NOMO-1 treated with DMSO at 0.1 percent for 48 hours (cell line): ENCODE results near the gene ZNF391.
"Not testable (repeated sequence)": the region's sequence is repeated elsewhere in the genome, so short reads cannot be mapped to it uniquely, and the experiment has no call there.

Experiments
- DNase-seq: peaks from one replicate; lab custom pipeline; 2025; ENCODE audit not compliant: unreplicated experiment; lab: John Stamatoyannopoulos, UW

Gene ZNF391

GRCh38 chr6:27388293-27389197 lies at the start of gene ZNF391:
Gene ZNF391, plus strand, starts transcription at chr6:27388759. Its CDS starts 11,612 bp downstream, at chr6:27400371.
- DNase-seq, result peak; percentile 57

DNA sequence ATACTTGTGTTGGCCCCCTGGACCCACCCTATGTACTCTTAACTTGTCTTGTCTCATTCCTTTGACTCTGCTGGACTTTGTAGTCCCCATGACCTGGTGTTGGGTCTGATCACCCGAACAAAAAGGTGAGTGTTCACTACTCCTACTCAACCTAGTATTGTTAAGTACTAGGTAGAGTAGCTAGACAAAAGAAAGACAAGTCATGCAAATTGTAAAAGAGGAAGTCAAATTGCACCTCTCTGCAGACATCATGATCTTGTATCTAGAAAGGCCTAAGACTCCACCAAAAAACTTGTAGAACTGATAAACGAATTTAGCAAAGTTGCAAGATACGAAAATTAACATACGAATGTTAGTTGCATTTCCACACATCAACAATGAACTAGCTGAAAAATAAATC lies 35.7 kb upstream of the ZNF391 start:
- no peak for DNase-seq

DNA sequence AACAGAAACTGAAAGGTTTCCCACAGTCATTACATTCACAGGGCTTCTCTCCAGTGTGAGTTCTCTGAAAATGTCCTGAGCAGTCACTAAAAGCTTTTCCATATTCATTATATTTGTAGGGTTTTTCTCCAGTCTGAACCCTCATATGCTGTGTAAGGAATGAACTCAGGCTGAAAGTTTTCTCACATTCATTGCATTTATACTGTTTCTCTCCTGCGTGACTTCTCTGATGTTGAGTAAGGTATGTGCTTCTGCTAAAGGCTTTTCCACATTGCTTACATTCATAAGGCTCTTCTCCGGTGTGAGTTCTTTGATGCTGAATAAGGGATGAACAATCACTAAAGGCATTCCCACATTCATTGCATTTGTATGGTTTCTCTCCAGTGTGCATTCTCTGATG lies 29.8 kb upstream of the ZNF391 start:
- DNase-seq, result no peak

GRCh38 chr6:27359231-27359630 lies 29.3 kb upstream of the ZNF391 start:
- DNase-seq, result no peak

- no peak for DNase-seq
These were observed 20.4 kb upstream of the ZNF391 start for GRCh38 chr6:27368202-27368601.

DNA sequence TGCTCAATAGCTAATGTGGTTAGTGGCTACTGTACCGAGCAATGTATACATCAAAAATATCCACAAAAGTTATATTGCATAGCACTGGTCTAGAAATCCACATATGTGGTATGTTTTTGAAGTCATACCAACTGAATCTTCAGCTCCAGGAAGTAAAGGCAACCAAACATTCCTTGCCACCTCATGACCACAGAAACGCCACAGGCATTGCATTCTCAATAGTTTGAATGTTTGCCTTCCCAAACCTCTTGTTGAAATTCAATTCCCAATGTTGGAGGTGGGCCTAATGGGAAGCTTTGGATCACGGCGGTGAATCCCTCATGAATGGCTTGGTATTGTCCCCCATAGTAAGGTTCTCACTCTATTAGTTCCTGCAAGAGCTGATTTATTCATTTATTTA lies 18.2 kb upstream of the ZNF391 start:
- DNase-seq, result no peak

GRCh38 chr6:27374824-27375612 lies 13.5 kb upstream of the ZNF391 start:
- no peak for DNase-seq

DNA sequence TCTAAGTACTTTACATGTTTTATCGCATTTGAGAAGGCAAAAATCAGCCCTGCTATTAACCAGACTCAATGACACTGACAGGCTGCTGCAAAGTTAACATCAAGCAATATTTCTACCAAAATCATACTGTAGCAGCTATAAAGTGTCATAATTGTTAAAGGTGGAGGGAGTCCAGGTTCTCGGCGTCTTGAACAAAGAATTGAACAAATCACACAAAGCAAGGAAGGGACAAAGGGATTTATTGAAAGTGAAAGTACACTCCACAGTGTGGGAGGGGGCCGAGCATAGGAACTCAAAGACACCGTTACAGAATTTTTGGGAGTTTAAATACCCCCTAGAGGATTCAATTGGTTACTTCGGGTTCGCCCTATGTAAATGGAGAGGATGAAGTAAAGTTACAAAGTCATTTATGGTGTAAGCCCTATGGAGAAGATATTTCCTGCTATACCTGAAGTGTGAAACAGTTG lies 12.9 kb upstream of the ZNF391 start:
- DNase-seq, result no peak

DNA sequence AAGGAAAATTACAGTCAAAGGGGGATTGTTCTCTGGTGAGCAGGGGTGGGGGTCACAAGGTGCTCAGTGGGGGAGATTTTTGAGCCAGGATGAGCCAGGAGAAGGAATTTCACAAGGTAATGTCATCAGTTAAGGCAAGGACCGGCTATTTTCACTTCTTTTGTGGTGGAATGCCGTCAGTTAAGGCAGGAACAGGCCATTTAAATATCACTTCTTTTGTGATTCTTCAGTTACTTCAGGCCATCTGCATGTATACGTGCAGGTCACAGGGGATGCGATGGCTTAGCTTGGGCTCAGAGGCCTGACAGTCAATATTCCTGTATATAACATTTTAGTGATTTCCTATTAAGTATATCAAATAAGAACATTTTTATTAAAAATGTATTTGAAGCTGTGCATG lies 10.2 kb upstream of the ZNF391 start:
- not testable (repeated sequence) for DNase-seq

GRCh38 chr6:27381001-27381400 lies 7.6 kb upstream of the ZNF391 start:
- DNase-seq, result not testable (repeated sequence)

DNA sequence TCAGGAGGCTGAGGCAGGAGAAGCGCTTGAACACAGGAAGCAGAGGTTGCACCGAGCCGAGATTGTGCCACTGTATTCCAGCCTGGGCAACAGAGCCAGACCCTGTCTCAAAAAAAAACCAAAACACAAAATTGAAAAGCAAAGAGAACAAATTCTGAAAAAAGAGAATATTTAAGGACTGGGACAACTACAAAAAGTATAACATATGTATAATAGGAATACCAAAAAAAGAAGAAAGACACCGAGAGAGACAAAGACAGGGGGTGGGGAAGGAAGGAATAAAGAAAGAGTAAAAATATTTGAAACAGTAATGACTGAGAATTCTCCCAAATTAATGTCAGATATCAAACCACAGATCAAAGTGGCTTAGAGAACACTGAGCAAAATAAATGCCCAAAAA lies 5.5 kb upstream of the ZNF391 start:
- DNase-seq, result no peak

DNA sequence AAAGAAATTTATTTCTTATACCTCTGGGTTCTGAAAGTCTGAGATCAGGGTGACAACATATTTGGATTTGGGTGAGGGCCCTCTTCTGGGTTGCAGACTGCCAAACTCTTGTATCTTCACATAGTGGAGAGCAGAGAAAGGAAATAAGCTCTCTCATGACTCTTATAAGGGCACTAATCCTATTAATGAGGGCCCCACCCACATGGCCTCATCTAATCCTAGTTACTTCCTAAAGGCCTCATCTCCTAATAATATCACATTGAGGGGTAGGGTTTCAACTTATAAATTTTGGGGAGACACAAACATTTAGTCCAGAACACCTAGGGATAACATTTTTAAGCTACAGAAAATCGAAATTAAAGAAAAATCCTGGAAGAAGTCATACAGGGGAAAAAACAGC lies 5.1 kb upstream of the ZNF391 start:
- no peak for DNase-seq

DNA sequence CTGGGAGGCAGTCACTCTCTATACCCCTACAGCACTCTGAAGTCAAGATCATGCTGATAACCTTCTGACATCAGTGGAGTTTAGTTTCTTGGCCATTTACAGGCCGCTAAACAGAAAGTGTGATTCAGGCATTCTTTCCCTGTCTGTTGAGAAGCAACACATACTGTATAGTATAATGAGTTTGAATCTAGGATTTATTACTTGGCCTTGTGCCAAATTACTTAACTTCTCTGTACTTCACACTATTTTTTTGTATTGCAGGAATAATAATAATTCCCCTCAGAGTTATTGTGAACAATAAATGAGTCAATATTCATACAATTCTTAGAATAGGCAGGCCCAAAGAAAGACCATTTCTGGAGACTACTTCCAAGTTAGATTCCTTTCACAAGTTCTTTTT lies 4.1 kb downstream of the ZNF391 start:
- DNase-seq, result no peak

GRCh38 chr6:27394073-27394472 lies 5.5 kb downstream of the ZNF391 start:
- DNase-seq, result no peak

DNA sequence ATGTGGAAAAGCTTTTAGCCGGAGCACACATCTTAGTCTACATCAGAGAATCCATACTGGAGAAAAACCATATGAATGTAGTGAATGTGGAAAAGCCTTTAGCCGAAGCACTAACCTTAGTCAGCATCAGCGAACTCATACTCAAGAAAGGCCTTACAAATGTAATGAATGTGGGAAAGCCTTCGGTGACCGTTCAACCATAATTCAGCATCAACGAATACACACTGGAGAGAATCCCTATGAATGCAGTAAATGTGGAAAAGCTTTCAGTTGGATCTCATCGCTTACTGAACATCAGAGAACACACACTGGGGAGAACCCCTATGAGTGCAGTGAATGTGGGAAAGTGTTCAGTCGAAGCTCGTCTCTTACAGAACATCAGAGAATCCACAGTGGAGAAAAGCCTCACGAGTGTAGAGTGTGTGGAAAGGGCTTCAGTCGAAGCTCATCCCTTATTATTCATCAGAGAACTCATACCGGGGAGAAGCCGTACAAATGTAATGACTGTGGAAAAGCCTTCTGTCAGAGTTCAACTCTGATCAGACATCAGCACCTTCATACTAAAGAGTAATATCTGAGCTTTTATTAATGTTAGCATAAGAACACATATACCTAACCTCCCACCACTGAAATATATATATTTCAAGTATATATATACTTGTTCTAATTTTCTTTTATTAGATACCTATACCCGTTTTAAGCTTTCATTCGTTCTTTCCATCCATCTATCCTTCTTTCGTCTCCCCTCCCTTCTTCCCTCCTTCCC lies 12.5 kb downstream of the ZNF391 start:
- DNase-seq, result no peak

- DNase-seq, result no peak
These were observed 17.5 kb downstream of the ZNF391 start for GRCh38 chr6:27406085-27406484.

DNA sequence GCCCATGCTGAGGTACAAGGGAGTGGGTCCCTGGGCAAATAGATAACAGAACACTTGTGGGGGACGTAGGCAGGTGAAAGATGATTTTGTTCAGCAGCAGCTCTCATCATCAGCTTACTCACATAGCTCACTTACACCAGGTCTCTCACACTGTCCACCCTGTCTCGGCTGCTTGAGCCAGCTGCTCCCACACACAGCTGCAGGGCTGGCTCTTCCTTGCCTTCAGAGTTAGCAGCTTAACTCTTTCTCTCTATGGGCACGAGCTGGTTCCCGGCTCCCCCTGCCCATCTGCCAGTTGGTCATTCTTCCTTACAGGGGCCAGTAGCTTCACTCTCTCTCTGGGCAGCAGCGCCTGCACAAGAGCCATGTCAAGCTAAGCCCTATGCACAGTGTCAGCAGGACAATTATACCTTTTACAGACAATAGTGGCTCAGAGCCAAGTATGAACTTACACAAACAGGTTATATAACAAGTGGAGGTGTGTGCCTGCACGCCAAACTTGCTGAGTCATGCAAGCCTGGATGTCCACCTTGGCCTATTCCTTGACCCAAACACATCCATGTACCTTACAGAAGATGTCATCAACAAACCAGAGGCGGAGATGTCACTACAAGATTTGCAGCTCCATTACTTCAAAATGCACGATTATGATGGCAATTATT lies 18.7 kb downstream of the ZNF391 start:
- DNase-seq, result no peak

DNA sequence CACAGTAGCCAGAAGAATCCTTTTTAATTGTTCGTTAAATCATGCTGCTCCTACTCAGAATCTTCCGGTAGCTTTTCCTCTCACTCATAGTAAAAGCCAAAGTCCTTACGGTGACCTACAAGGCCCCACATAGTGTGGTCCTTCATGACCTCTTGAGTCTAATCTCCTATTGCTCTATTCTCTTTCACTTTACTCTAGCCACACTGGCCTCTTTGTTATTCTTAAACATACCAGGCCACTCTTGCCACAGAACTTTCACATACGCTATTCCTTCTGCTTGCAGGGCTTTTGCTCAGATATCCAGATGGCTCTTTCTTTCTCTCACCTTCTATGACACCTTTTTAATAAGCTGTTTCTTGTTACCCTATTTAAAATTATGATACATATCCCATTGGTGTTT lies 25.7 kb downstream of the ZNF391 start:
- DNase-seq, result no peak

DNA sequence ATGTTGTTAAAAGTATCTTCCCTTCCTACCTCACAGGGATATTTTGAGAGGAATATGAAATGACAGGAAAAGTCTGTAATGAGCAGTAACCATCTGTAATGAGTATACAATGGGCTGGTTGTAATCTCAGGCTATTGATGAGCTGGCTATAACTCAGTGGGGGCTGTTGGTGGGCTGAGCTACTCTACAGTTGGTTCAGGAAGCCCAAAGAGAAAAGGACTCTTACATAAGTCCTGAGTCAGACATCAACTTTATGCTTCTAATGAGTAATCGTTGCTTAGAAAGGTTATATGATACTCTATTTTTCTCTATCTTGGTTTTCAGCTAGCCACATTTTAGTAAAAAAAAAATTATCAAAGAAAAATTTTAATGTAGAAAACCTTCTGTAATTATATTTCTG lies 26.4 kb downstream of the ZNF391 start:
- DNase-seq, result no peak

DNA sequence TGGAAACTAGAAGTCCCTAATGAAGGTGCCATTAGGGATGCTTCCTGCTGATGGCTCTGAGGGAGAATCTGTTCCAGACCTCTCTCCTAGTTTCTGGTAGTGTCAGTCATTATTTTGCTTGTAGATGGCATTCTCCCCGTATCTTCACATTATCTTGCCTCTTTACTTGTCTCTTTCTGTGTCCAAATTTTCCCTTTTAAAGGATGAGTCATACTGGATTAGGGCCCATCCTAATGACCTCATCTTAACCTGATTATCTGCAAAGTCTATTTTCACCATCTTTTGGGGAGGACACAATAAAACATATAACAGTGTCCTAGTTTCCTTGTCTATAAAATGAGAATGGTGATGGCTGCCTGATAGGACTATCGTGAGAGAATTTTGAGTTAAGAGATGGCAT lies 27.3 kb downstream of the ZNF391 start:
- DNase-seq, result no peak

DNA sequence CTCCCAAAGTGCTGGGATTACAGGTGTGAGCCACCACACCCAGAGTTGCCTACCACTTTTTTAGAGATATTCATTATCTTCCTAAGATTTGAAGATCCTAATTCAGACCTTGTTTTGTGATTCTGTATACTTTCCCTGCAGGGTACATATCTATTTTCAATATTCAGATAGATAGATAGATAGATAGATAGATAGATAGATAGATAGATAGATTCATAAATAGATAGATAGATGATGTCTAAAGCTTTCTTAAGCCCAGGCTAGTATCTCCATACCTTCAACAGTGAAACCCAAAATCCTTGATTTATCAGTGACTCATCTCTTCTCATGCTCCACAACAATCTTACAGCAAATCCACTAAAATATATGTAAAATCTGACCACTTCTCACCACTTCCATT lies 30.8 kb downstream of the ZNF391 start:
- DNase-seq, result no peak
